ENCODE results near the gene MAP3K6. TPM values are rescaled to one million over a fixed set of nuclear protein-coding genes. Genes with fewer than 3 reads are reported as not detected.
A peak's percentile ranks its signal among the peaks of the same experiment; 100 is the strongest.

The MAP3K6 gene
- polyA plus RNA-seq, 1 donor from 2014 or later: 4.4 TPM

GRCh38 chr1:27400082-27400962 lies 33.6 kb upstream of the MAP3K6 start:
- no peak overlapping the region for H2AFZ ChIP-seq (ENCODE audit: low read depth, low read length)
- peak overlapping the region; percentile 40 for H3K9ac ChIP-seq (ENCODE audit: low read length)
- H3K4me3 ChIP-seq (ENCODE audit: low read length): no peak overlapping the region
- H4K20me1 ChIP-seq (ENCODE audit: insufficient read depth): no peaks in the 10 kb centered on the region
- no peaks in the 10 kb centered on the region for H3F3A ChIP-seq (ENCODE audit: insufficient read depth, low read length, poor library complexity, severe bottlenecking)
- H3K9me3 ChIP-seq (ENCODE audit: low read length): no peaks in the 10 kb centered on the region
- no peaks in the 10 kb centered on the region for H3K27me3 ChIP-seq (ENCODE audit: insufficient read depth, low read depth, low read length)
- TF ChIP-seq MXI1 (conservative IDR thresholded peaks at IDR 0.05; ENCODE audit: poor library complexity, severe bottlenecking) (no peak), CTCF (IDR thresholded peaks at IDR 0.05; ENCODE audit: poor library complexity, severe bottlenecking) (no peak), POLR2AphosphoS5 (IDR thresholded peaks at IDR 0.05) (no peak), EP300 (conservative IDR thresholded peaks at IDR 0.05; ENCODE audit: poor library complexity, severe bottlenecking) (no peak), RAD21 (conservative IDR thresholded peaks at IDR 0.05) (no peak), TAF1 (IDR thresholded peaks at IDR 0.05; ENCODE audit: low read depth) (no peak), EZH2 (IDR thresholded peaks at IDR 0.05; ENCODE audit: borderline replicate concordance, insufficient read depth, low read length, poor library complexity, severe bottlenecking) (no peak), SMC3 (conservative IDR thresholded peaks at IDR 0.05; ENCODE audit: poor library complexity) (no peak), REST (IDR thresholded peaks at IDR 0.05; ENCODE audit: borderline replicate concordance) (no peak)
- H3K27ac ChIP-seq (ENCODE audit: low read length): peak overlapping the region; percentile 57
- no peaks in the 10 kb centered on the region for H3K79me2 ChIP-seq (replicated peaks; ENCODE audit: insufficient read depth, low read length)
- no peak overlapping the region for H3K4me2 ChIP-seq (ENCODE audit: low read length)
- no peaks in the 10 kb centered on the region for H3K9me2 ChIP-seq (ENCODE audit: insufficient read depth, low read length)
- H3K36me3 ChIP-seq (ENCODE audit: insufficient read depth, low read length): no peaks in the 10 kb centered on the region

GRCh38 chr1:27399251-27400025 lies 32.7 kb upstream of the MAP3K6 start:
- H3K9ac ChIP-seq (ENCODE audit: low read length): peak overlapping the region; percentile 40
- H3K9me2 ChIP-seq (ENCODE audit: insufficient read depth, low read length): no peaks in the 10 kb centered on the region
- no peaks in the 10 kb centered on the region for H3K27me3 ChIP-seq (ENCODE audit: insufficient read depth, low read depth, low read length)
- H3K4me3 ChIP-seq (ENCODE audit: low read length): no peak overlapping the region
- H2AFZ ChIP-seq (ENCODE audit: low read depth, low read length): no peak overlapping the region
- TF ChIP-seq SMC3 (conservative IDR thresholded peaks at IDR 0.05; ENCODE audit: poor library complexity) (no peak), REST (IDR thresholded peaks at IDR 0.05; ENCODE audit: borderline replicate concordance) (peak; percentile 38)
- no peaks in the 10 kb centered on the region for H3K79me2 ChIP-seq (replicated peaks; ENCODE audit: insufficient read depth, low read length)
- H3K9me3 ChIP-seq (ENCODE audit: low read length): no peaks in the 10 kb centered on the region
- no peak overlapping the region for H3K4me2 ChIP-seq (ENCODE audit: low read length)
- no peaks in the 10 kb centered on the region for H3K36me3 ChIP-seq (ENCODE audit: insufficient read depth, low read length)
- H4K20me1 ChIP-seq (ENCODE audit: insufficient read depth): no peaks in the 10 kb centered on the region
- no peaks in the 10 kb centered on the region for H3F3A ChIP-seq (ENCODE audit: insufficient read depth, low read length, poor library complexity, severe bottlenecking)
- H3K27ac ChIP-seq (ENCODE audit: low read length): peak overlapping the region; percentile 57

All from neural cell (in vitro differentiated cells).